ENCODE results near the gene CELF2. TPM values are rescaled to one million over a fixed set of nuclear protein-coding genes. Genes with fewer than 3 reads are reported as not detected.

CELF2 gene
- total RNA-seq, 1 donor from 2014 or later: 89.2 TPM

DNA sequence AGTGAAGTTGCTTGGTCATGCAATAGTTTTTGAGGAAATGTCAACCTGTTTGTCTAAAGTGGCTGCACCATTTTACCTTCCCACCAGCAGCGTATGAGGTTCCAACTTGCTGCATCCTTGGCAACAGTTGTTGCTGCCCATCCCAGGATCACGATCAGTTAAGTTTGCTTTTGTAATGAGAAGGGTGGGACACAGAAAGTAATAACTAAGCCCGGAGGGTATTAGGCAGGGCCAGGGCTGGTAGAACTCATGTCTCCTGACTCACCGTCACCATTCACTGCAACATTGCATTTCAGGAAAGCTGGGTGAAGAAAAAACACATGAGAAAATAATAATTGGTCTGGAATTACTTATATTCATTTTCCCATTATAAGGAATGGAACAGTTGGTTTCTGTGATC, 25.4 kb downstream of the CELF2 start:
- POLR2A ChIA-PET: interaction anchor here (0.6 kb wide), 1 partner anchor 8 kb away, joined by 4 read pairs; no protein-coding TSS in a partner anchor
- H3K27me3 Mint-ChIP-seq: peaks cover 20% of the 10 kb centered on the region
- H3K4me1 Mint-ChIP-seq: no peaks in the 10 kb centered on the region
- ATAC-seq (ENCODE audit: low read depth) (no peak), DNase-seq (no peak)
- no peak overlapping the region for H3K27ac Mint-ChIP-seq
- intact Hi-C loops (cut with micrococcal nuclease): no loop called here
- H3K4me3 Mint-ChIP-seq: no peak overlapping the region
- CTCF ChIA-PET: no interaction called here
- no peaks in the 10 kb centered on the region for H3K36me3 Mint-ChIP-seq (ENCODE audit: low read depth)
- TF ChIP-seq CTCF (IDR thresholded peaks at IDR 0.05): no peak
- H3K9me3 Mint-ChIP-seq: no peaks in the 10 kb centered on the region

- no peak for DNase-seq
- TF ChIP-seq CTCF (IDR thresholded peaks at IDR 0.05): no peak
- ATAC-seq (ENCODE audit: low read depth): no peak
- H3K4me1 Mint-ChIP-seq: no peaks in the 10 kb centered on the region
- intact Hi-C loops (cut with micrococcal nuclease): no loop called here
- no peaks in the 10 kb centered on the region for H3K36me3 Mint-ChIP-seq (ENCODE audit: low read depth)
- H3K27ac Mint-ChIP-seq: no peak overlapping the region
- peaks cover 21% of the 10 kb centered on the region for H3K27me3 Mint-ChIP-seq
- no peak overlapping the region for H3K4me3 Mint-ChIP-seq
- ChIA-PET CTCF (no interaction called here), POLR2A (interaction anchor here (0.6 kb wide), 1 partner anchor 8 kb away, joined by 4 read pairs; no protein-coding TSS in a partner anchor)
- H3K9me3 Mint-ChIP-seq: no peaks in the 10 kb centered on the region
These were observed 25.9 kb downstream of the CELF2 start for GRCh38 chr10:11043446-11044127.

DNA sequence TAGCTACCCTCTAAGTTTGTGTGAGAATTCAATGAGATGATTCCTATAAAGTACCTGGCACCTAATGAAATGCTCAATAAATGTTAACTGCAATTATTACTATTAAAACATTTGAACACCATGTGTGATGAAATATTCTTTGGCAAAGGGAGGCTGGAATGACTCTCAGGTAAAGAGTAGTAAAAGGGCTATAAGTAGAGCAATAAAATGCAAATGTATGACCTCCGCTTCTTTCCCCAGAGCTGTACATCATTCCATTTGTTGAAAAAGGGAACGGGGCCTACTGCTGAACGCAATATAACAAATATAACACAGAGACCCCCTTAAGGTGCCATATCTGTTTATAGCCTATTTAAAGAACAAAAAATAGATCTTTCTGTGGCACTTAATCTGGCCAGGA, 27.8 kb downstream of the CELF2 start:
- ChIA-PET POLR2A (no interaction called here), CTCF (no interaction called here)
- ATAC-seq (ENCODE audit: low read depth) (no peak), DNase-seq (no peak)
- TF ChIP-seq CTCF (IDR thresholded peaks at IDR 0.05): no peak
- H3K9me3 Mint-ChIP-seq: no peaks in the 10 kb centered on the region
- no peaks in the 10 kb centered on the region for H3K4me1 Mint-ChIP-seq
- peaks cover 19% of the 10 kb centered on the region for H3K27me3 Mint-ChIP-seq
- H3K27ac Mint-ChIP-seq: no peak overlapping the region
- no peak overlapping the region for H3K4me3 Mint-ChIP-seq
- no peaks in the 10 kb centered on the region for H3K36me3 Mint-ChIP-seq (ENCODE audit: low read depth)
- intact Hi-C loops (cut with micrococcal nuclease): no loop called here

- H3K36me3 Mint-ChIP-seq (ENCODE audit: low read depth): no peaks in the 10 kb centered on the region
- intact Hi-C loops (cut with micrococcal nuclease): no loop called here
- H3K27ac Mint-ChIP-seq: no peak overlapping the region
- DNase-seq: no peak
- peaks cover 19% of the 10 kb centered on the region for H3K27me3 Mint-ChIP-seq
- H3K4me3 Mint-ChIP-seq: no peak overlapping the region
- TF ChIP-seq CTCF (IDR thresholded peaks at IDR 0.05): no peak
- H3K9me3 Mint-ChIP-seq: no peaks in the 10 kb centered on the region
- ATAC-seq (ENCODE audit: low read depth): no peak
- ChIA-PET POLR2A (no interaction called here), CTCF (no interaction called here)
- H3K4me1 Mint-ChIP-seq: no peaks in the 10 kb centered on the region
These were observed 28.5 kb downstream of the CELF2 start for GRCh38 chr10:11045995-11046775.

DNA sequence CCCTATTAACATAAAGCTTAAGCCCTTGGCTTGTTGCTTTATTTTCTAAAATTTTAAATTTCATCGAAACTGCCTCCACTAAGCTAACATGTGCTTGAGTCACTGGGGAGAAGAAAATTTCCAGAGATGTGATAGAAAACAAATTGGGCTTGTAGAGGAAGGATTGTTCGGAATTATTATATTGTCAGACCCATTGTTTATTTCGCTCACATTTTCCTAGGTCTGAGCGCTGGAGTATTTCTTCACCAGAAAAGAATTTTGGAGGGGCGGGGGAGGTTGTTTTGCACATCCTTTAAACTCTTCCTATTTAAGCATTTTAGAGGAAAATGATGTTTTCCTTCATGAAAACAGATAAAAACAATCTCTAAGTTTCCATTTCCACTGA, 29.1 kb downstream of the CELF2 start:
- H3K9me3 Mint-ChIP-seq: no peaks in the 10 kb centered on the region
- peaks cover 19% of the 10 kb centered on the region for H3K27me3 Mint-ChIP-seq
- no peaks in the 10 kb centered on the region for H3K36me3 Mint-ChIP-seq (ENCODE audit: low read depth)
- ChIA-PET POLR2A (no interaction called here), CTCF (no interaction called here)
- ATAC-seq (ENCODE audit: low read depth) (no peak), DNase-seq (no peak)
- no peak overlapping the region for H3K27ac Mint-ChIP-seq
- no peak for TF ChIP-seq CTCF (IDR thresholded peaks at IDR 0.05)
- intact Hi-C loops (cut with micrococcal nuclease): no loop called here
- H3K4me1 Mint-ChIP-seq: no peaks in the 10 kb centered on the region
- no peak overlapping the region for H3K4me3 Mint-ChIP-seq
